SK-N-SH treated with all-trans-retinoic acid at 6 μM for 48 hours (cell line): ENCODE data around the gene ADAMTS17.

Source experiments
- ATAC-seq: fragments of 200-7000 bp; cut with Tn5 transposase; 3 replicates; pipeline ENCODE4 v1.9.1; 2020; ENCODE audit warnings: mild to moderate bottlenecking, moderate library complexity
- ARNTL ChIP-seq: fragments of 450-650 bp; formaldehyde crosslinking; IDR thresholded peaks from 2 replicates; pipeline ENCODE4 v1.5.0; 2020; ENCODE audit warnings: low read depth, mild to moderate bottlenecking, moderate library complexity, borderline replicate concordance
- BACH2 ChIP-seq: fragments of 250-450 bp; sonication (Bioruptor Pico); IDR thresholded peaks from 2 replicates; pipeline ENCODE4 v1.9.0; 2021; ENCODE audit warnings: mild to moderate bottlenecking, borderline replicate concordance
- CREB5 ChIP-seq: fragments of 250-450 bp; sonication (Bioruptor Pico); IDR thresholded peaks from 2 replicates; pipeline ENCODE4 v1.5.1; 2020; ENCODE audit warnings: low read depth, mild to moderate bottlenecking, moderate library complexity
- ESRRG ChIP-seq: fragments of 250-450 bp; sonication (Bioruptor Pico); IDR thresholded peaks from 2 replicates; pipeline ENCODE4 v1.6.1; 2021; ENCODE audit warnings: mild to moderate bottlenecking
- GLIS3 ChIP-seq: fragments of 250-450 bp; sonication (Bioruptor Pico); IDR thresholded peaks from 2 replicates; pipeline ENCODE4 v1.5.0; 2020; ENCODE audit warnings: mild to moderate bottlenecking, moderate library complexity
- ISL1 ChIP-seq: fragments of 250-450 bp; sonication (Bioruptor Pico); IDR thresholded peaks from 2 replicates; pipeline ENCODE4 v2.1.2; 2022; ENCODE audit warnings: mild to moderate bottlenecking, moderate library complexity
- OSR1 ChIP-seq: fragments of 250-450 bp; sonication (Bioruptor Pico); IDR thresholded peaks from 2 replicates; pipeline ENCODE4 v1.8.0; 2022; ENCODE audit warnings: moderate library complexity, mild to moderate bottlenecking, inconsistent platforms
- PATZ1 ChIP-seq: fragments of 250-450 bp; sonication (Bioruptor Pico); IDR thresholded peaks from 2 replicates; pipeline ENCODE4 v1.8.0; 2020; ENCODE audit warnings: mild to moderate bottlenecking, moderate library complexity, borderline replicate concordance
- PPARA ChIP-seq: fragments of 250-450 bp; sonication (Bioruptor Pico); IDR thresholded peaks from 2 replicates; pipeline ENCODE4 v1.5.0; 2020; ENCODE audit warnings: mild to moderate bottlenecking, borderline replicate concordance
- RARB ChIP-seq: fragments of 250-450 bp; sonication (Bioruptor Pico); IDR thresholded peaks from 2 replicates; pipeline ENCODE4 v1.8.0; 2021; ENCODE audit warnings: mild to moderate bottlenecking, moderate library complexity
- SNAI2 ChIP-seq: fragments of 250-450 bp; sonication (Bioruptor Pico); IDR thresholded peaks from 2 replicates; pipeline ENCODE4 v1.5.0; 2020; ENCODE audit warnings: mild to moderate bottlenecking, moderate library complexity
- TCF4 ChIP-seq: fragments of 250-450 bp; sonication (Bioruptor Pico); IDR thresholded peaks from 2 replicates; pipeline ENCODE4 v1.8.0; 2021; ENCODE audit warnings: mild to moderate bottlenecking, moderate library complexity, borderline replicate concordance
- TOX ChIP-seq: fragments of 250-450 bp; sonication (Bioruptor Pico); IDR thresholded peaks from 2 replicates; pipeline ENCODE4 v1.8.0; 2021; ENCODE audit warnings: mild to moderate bottlenecking, moderate library complexity, borderline replicate concordance
- ZC3H10 ChIP-seq: fragments of 250-450 bp; sonication (Bioruptor Pico); IDR thresholded peaks from 2 replicates; pipeline ENCODE4 v1.5.1; 2021; ENCODE audit warnings: mild to moderate bottlenecking, moderate library complexity
- ZFP3 ChIP-seq: fragments of 250-450 bp; sonication (Bioruptor Pico); IDR thresholded peaks from 2 replicates; pipeline ENCODE4 v1.5.0; 2020; ENCODE audit warnings: mild to moderate bottlenecking, moderate library complexity
- ZFP30 ChIP-seq: fragments of 450-650 bp; formaldehyde crosslinking; IDR thresholded peaks from 2 replicates; pipeline ENCODE4 v1.5.0; 2022; ENCODE audit warnings: mild to moderate bottlenecking, moderate library complexity
- ZNF565 ChIP-seq: fragments of 450-650 bp; formaldehyde crosslinking; conservative IDR thresholded peaks from 2 replicates; pipeline ENCODE4 v1.5.0; 2020; ENCODE audit warnings: low read depth, mild to moderate bottlenecking, moderate library complexity
- ZNF70 ChIP-seq: fragments of 450-650 bp; formaldehyde crosslinking; IDR thresholded peaks from 2 replicates; pipeline ENCODE4 v1.5.0; 2020; ENCODE audit warnings: mild to moderate bottlenecking, moderate library complexity
- ZNF8 ChIP-seq: fragments of 450-650 bp; formaldehyde crosslinking; IDR thresholded peaks from 2 replicates; pipeline ENCODE4 v1.5.0; 2020; ENCODE audit warnings: mild to moderate bottlenecking, moderate library complexity
- TF ChIP-seq, protein P1 (sequence below): fragments of 250-450 bp; sonication (Bioruptor Pico); IDR thresholded peaks from 2 replicates; pipeline ENCODE4 v1.5.1; 2021; ENCODE audit warnings: mild to moderate bottlenecking, moderate library complexity
- TF ChIP-seq, protein P2 (sequence below): fragments of 250-450 bp; sonication (Bioruptor Pico); IDR thresholded peaks from 2 replicates; pipeline ENCODE4 v1.5.0; 2020; ENCODE audit warnings: mild to moderate bottlenecking, moderate library complexity
- TF ChIP-seq, protein P3 (sequence below): fragments of 250-450 bp; sonication (Bioruptor Pico); IDR thresholded peaks from 2 replicates; pipeline ENCODE4 v1.8.0; 2021; ENCODE audit warnings: low read depth, mild to moderate bottlenecking, moderate library complexity, borderline replicate concordance

Gene ADAMTS17

GRCh38 chr15:100059521-100059920 lies 282.3 kb downstream of the ADAMTS17 start:
- ATAC-seq: no peak
- TF ChIP-seq ZNF565 (CRISPR knock-in tag): no peak
- no peak for TF ChIP-seq SNAI2 (CRISPR knock-in tag)
- no peak for TF ChIP-seq TOX (CRISPR knock-in tag)
- no peak for TF ChIP-seq ESRRG (CRISPR knock-in tag)
- TF ChIP-seq PPARA (CRISPR knock-in tag): no peak
- no peak for TF ChIP-seq ZNF8
- TF ChIP-seq GLIS3 (CRISPR knock-in tag): no peak
- TF ChIP-seq OSR1 (CRISPR knock-in tag): no peak
- TF ChIP-seq ARNTL (CRISPR knock-in tag): no peak
- TF ChIP-seq CREB5 (CRISPR knock-in tag): no peak
- no peak for TF ChIP-seq ISL1 (CRISPR knock-in tag)
- no peak for TF ChIP-seq ZFP3
- TF ChIP-seq, protein P1, sequence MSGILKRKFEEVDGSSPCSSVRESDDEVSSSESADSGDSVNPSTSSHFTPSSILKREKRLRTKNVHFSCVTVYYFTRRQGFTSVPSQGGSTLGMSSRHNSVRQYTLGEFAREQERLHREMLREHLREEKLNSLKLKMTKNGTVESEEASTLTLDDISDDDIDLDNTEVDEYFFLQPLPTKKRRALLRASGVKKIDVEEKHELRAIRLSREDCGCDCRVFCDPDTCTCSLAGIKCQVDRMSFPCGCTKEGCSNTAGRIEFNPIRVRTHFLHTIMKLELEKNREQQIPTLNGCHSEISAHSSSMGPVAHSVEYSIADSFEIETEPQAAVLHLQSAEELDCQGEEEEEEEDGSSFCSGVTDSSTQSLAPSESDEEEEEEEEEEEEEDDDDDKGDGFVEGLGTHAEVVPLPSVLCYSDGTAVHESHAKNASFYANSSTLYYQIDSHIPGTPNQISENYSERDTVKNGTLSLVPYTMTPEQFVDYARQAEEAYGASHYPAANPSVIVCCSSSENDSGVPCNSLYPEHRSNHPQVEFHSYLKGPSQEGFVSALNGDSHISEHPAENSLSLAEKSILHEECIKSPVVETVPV: no peak
- no peak for TF ChIP-seq TCF4 (CRISPR knock-in tag)
- TF ChIP-seq ZNF70 (CRISPR knock-in tag): no peak
- TF ChIP-seq BACH2 (CRISPR knock-in tag): no peak
- no peak for TF ChIP-seq PATZ1 (CRISPR knock-in tag)
- no peak for TF ChIP-seq ZFP30 (CRISPR knock-in tag)
- TF ChIP-seq, protein P2, sequence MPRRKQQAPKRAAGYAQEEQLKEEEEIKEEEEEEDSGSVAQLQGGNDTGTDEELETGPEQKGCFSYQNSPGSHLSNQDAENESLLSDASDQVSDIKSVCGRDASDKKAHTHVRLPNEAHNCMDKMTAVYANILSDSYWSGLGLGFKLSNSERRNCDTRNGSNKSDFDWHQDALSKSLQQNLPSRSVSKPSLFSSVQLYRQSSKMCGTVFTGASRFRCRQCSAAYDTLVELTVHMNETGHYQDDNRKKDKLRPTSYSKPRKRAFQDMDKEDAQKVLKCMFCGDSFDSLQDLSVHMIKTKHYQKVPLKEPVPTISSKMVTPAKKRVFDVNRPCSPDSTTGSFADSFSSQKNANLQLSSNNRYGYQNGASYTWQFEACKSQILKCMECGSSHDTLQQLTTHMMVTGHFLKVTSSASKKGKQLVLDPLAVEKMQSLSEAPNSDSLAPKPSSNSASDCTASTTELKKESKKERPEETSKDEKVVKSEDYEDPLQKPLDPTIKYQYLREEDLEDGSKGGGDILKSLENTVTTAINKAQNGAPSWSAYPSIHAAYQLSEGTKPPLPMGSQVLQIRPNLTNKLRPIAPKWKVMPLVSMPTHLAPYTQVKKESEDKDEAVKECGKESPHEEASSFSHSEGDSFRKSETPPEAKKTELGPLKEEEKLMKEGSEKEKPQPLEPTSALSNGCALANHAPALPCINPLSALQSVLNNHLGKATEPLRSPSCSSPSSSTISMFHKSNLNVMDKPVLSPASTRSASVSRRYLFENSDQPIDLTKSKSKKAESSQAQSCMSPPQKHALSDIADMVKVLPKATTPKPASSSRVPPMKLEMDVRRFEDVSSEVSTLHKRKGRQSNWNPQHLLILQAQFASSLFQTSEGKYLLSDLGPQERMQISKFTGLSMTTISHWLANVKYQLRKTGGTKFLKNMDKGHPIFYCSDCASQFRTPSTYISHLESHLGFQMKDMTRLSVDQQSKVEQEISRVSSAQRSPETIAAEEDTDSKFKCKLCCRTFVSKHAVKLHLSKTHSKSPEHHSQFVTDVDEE (CRISPR knock-in tag): no peak
- TF ChIP-seq RARB (CRISPR knock-in tag): no peak

GRCh38 chr15:100059094-100059493 lies 282.7 kb downstream of the ADAMTS17 start:
- no peak for TF ChIP-seq SNAI2 (CRISPR knock-in tag)
- no peak for TF ChIP-seq GLIS3 (CRISPR knock-in tag)
- TF ChIP-seq, protein P1: no peak
- no peak for TF ChIP-seq ZNF565 (CRISPR knock-in tag)
- TF ChIP-seq, protein P3, sequence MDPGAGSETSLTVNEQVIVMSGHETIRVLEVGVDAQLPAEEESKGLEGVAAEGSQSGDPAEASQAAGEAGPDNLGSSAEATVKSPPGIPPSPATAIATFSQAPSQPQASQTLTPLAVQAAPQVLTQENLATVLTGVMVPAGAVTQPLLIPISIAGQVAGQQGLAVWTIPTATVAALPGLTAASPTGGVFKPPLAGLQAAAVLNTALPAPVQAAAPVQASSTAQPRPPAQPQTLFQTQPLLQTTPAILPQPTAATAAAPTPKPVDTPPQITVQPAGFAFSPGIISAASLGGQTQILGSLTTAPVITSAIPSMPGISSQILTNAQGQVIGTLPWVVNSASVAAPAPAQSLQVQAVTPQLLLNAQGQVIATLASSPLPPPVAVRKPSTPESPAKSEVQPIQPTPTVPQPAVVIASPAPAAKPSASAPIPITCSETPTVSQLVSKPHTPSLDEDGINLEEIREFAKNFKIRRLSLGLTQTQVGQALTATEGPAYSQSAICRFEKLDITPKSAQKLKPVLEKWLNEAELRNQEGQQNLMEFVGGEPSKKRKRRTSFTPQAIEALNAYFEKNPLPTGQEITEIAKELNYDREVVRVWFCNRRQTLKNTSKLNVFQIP (CRISPR knock-in tag): no peak
- TF ChIP-seq ESRRG (CRISPR knock-in tag): no peak
- no peak for TF ChIP-seq OSR1 (CRISPR knock-in tag)
- no peak for TF ChIP-seq PPARA (CRISPR knock-in tag)
- TF ChIP-seq ARNTL (CRISPR knock-in tag): no peak
- TF ChIP-seq ZFP30 (CRISPR knock-in tag): no peak
- no peak for TF ChIP-seq BACH2 (CRISPR knock-in tag)
- no peak for TF ChIP-seq ZC3H10 (CRISPR knock-in tag)
- TF ChIP-seq RARB (CRISPR knock-in tag): no peak
- no peak for TF ChIP-seq ZNF8
- ATAC-seq: no peak
